ENCODE results near the gene TREML4. TPM values are rescaled to one million over a fixed set of nuclear protein-coding genes. Genes with fewer than 3 reads are reported as not detected.
A peak's percentile ranks its signal among the peaks of the same experiment; 100 is the strongest.

TREML4 gene
- total RNA-seq, 4 donors from 2014 or later = not detected

DNA sequence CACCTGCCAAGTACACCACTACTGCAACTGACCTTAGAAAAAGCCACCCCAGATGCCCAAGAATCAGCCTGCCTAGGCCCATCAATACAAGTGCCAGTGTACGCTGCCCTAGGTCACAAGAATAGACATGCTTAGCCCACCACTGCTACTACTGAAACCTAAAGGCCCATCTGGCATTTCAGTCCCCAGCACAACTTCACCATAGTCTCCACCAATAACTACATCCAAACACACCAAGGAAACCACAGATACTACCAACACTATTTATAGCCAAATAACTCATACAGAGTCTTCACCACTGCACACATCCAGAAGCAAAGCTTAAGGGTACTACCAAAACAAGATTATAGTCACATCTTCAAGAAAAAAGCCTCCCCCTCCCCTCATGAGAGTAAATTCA, 28.2 kb downstream of the TREML4 start:
- Histone ChIP-seq H3K4me1 (peaks cover 0 to 13% (median 1%) of the 10 kb centered on the region in 4 donors), H3K9me3 (peaks cover 2 to 6% of the 10 kb centered on the region in 2 donors), H3K27me3 (no peaks in the 10 kb centered on the region), H3K36me3 (no peaks in the 10 kb centered on the region), H3K27ac (peak overlapping the region in 1 of 4 donors; percentile 49), H3K4me3 (no peak overlapping the region)
- TF ChIP-seq POLR2A (IDR thresholded peaks at IDR 0.05) (no peak), EP300 (IDR thresholded peaks at IDR 0.05; ENCODE audit: low read depth) (no peak), POLR2AphosphoS5 (IDR thresholded peaks at IDR 0.05) (no peak)
- TF ChIP-seq, protein P1, sequence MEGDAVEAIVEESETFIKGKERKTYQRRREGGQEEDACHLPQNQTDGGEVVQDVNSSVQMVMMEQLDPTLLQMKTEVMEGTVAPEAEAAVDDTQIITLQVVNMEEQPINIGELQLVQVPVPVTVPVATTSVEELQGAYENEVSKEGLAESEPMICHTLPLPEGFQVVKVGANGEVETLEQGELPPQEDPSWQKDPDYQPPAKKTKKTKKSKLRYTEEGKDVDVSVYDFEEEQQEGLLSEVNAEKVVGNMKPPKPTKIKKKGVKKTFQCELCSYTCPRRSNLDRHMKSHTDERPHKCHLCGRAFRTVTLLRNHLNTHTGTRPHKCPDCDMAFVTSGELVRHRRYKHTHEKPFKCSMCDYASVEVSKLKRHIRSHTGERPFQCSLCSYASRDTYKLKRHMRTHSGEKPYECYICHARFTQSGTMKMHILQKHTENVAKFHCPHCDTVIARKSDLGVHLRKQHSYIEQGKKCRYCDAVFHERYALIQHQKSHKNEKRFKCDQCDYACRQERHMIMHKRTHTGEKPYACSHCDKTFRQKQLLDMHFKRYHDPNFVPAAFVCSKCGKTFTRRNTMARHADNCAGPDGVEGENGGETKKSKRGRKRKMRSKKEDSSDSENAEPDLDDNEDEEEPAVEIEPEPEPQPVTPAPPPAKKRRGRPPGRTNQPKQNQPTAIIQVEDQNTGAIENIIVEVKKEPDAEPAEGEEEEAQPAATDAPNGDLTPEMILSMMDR (IDR thresholded peaks at IDR 0.05) = no peak
- intact Hi-C loops (cut with DNase I; ENCODE audit: low total_unique reads) = no loop called here
- in situ Hi-C loops (cut with MboI; ENCODE audit: low pct_ligation_motif_present in 1 of 4, low pct_unique_long_range_greater_than_20kb in 1 of 4, low sequenced_read_pairs in 3 of 4) = no loop called here
- DNase-seq = no peak
- 68% methylated on average over 1 of the region's 1 CpG; no CpG with 5 or more reads in 1 of the 2 donors for WGBS, 2 donors (ENCODE audit: low coverage in 1 of 2)

DNA sequence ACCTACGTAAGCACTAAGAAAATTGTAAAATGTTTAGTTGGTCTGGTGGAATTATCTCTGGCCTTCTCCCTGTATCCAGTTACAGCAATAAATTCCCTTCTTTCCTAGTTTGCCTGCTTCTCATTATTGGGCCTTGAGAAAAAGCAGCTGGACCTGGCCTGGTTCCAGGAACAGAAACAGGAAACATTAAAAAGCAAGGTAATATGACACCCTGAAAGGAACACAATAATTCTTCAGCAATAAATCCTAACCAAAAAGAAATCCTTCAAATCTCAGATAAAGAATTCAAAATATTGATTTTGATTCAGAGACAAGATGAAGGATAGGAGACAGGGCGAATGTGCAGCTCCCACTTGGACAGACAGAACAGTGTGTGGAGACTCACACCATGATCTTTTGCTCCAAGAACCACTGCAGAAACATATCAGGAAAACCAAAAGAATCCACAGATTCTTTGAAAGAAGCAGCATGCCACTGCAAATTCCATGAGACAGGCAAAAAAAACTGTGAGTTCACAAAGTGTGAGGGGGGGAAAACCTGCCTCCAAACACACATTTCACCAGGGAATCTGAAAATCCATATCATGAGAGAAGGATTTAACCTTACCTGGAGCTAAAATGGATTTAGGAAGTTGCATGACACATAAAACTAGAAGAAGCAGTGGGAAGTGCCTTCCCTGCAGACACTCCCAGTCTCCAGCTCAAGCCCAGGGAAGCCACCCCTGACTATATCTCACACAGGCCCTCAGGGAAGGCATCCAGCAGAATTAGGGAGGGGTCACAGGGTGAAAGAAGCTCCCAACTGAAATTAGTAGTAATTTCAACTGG, 29.4 kb downstream of the TREML4 start:
- intact Hi-C loops (cut with DNase I; ENCODE audit: low total_unique reads) = no loop called here
- no peak overlapping the region for H3K4me3 ChIP-seq
- 24 to 25% methylated on average over 2 of the region's 2 CpGs for WGBS, 2 donors (ENCODE audit: low coverage in 1 of 2)
- H3K27ac ChIP-seq = no peak overlapping the region
- H3K27me3 ChIP-seq = no peaks in the 10 kb centered on the region
- peaks cover 10 to 13% of the 10 kb centered on the region in 2 donors for H3K9me3 ChIP-seq
- TF ChIP-seq, protein P1 (IDR thresholded peaks at IDR 0.05) = no peak
- peak in 2 of 3 donors; percentile 18 to 63 for TF ChIP-seq POLR2AphosphoS5 (IDR thresholded peaks at IDR 0.05)
- H3K36me3 ChIP-seq = no peaks in the 10 kb centered on the region
- in situ Hi-C loops (cut with MboI; ENCODE audit: low pct_ligation_motif_present in 1 of 4, low pct_unique_long_range_greater_than_20kb in 1 of 4, low sequenced_read_pairs in 3 of 4) = no loop called here
- H3K4me1 ChIP-seq = peaks cover 0 to 13% (median 1%) of the 10 kb centered on the region in 4 donors
- DNase-seq = peak; percentile 24

DNA sequence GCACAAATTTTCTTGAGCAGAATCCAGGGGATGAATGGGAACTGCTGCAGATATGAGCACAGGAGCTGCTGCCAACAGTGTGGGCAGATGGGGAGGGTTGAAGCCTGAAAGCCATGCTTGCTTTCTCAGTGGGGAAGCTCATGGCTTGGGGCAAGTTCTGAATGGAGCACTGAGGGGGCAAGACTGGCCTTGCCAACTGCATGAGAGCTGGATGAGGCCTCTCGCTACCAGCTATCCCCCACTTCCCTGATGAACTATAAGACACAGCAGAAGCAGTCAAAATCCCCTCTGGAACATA, 30.0 kb downstream of the TREML4 start:
- Histone ChIP-seq H3K27ac (no peak overlapping the region), H3K27me3 (no peaks in the 10 kb centered on the region), H3K4me1 (peaks cover 0 to 13% (median 1%) of the 10 kb centered on the region in 4 donors), H3K9me3 (peaks cover 14% of the 10 kb centered on the region in 2 donors), H3K4me3 (no peak overlapping the region), H3K36me3 (no peaks in the 10 kb centered on the region)
- intact Hi-C loops (cut with DNase I; ENCODE audit: low total_unique reads) (no loop called here), in situ Hi-C loops (cut with MboI; ENCODE audit: low pct_ligation_motif_present in 1 of 4, low pct_unique_long_range_greater_than_20kb in 1 of 4, low sequenced_read_pairs in 3 of 4) (no loop called here)
- TF ChIP-seq, protein P1 (IDR thresholded peaks at IDR 0.05) = no peak
- no peak for TF ChIP-seq POLR2AphosphoS5 (IDR thresholded peaks at IDR 0.05)
- TF ChIP-seq POLR2A (IDR thresholded peaks at IDR 0.05) = no peak
- TF ChIP-seq EP300 (IDR thresholded peaks at IDR 0.05; ENCODE audit: low read depth) = no peak
- WGBS, 2 donors (ENCODE audit: low coverage in 1 of 2) = 89% methylated on average over 1 of the region's 1 CpG; no CpG with 5 or more reads in 1 of the 2 donors
- DNase-seq = no peak

DNA sequence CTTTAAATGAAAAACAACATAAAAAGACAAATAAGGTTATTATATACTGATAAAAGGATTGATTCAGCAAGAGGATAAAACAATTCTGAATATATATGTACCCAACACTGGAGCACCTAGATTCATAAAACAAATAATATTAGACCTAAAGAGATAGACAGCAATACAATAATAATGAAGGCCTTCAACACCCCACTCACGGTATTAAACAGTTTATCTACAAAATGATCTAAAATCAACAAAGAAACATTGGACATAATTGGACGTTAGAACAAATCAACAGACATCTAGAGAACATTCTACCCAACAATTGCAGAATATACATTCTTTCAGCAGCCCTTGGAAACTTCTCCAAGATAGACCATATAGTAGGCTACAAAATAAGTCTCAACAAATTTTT, 34.3 kb downstream of the TREML4 start:
- DNase-seq = no peak

More for the DNA sequence above, 34.3 kb downstream of the TREML4 start:
- intact Hi-C loops (cut with DNase I; ENCODE audit: low total_unique reads) = no loop called here
- in situ Hi-C loops (cut with MboI; ENCODE audit: low pct_ligation_motif_present in 1 of 4, low pct_unique_long_range_greater_than_20kb in 1 of 4, low sequenced_read_pairs in 3 of 4) = no loop called here
- Histone ChIP-seq H3K27me3 (no peaks in the 10 kb centered on the region), H3K36me3 (no peaks in the 10 kb centered on the region), H3K4me1 (peaks cover 0 to 3% (median 0%) of the 10 kb centered on the region in 4 donors), H3K4me3 (no peak overlapping the region), H3K9me3 (peaks cover 19 to 21% of the 10 kb centered on the region in 2 donors), H3K27ac (no peak overlapping the region)
- TF ChIP-seq, protein P1 (IDR thresholded peaks at IDR 0.05) = no peak
- TF ChIP-seq POLR2AphosphoS5 (IDR thresholded peaks at IDR 0.05) (no peak), EP300 (IDR thresholded peaks at IDR 0.05; ENCODE audit: low read depth) (no peak), POLR2A (IDR thresholded peaks at IDR 0.05) (no peak)
- WGBS, 2 donors (ENCODE audit: low coverage in 1 of 2) = 59 to 73% methylated on average over 2 of the region's 2 CpGs

All from transverse colon (tissue), 4 donors.